ENCODE measurements around the gene ACY1.

DNA sequence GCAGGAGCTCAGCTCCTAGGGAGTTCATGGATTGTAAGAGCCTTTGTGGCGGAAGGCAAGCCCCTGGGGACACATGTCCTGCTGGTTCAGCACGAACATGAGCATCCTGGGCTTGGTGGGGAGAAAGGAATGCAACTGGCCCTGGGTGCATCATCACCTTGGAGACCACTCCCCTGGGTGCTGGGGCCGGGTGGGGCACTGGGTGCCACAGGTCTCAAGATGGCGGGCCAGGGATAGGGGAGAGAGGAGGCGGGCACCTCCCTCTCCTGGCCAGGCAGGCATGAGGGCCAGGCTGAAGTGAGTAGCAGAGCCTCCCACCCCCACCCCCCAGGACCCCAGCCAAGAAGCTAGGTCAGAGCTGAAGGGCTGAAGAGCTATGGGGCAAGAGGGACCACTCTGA, 16.8 kb upstream of the ACY1 start:
- TF ChIP-seq, protein P1, sequence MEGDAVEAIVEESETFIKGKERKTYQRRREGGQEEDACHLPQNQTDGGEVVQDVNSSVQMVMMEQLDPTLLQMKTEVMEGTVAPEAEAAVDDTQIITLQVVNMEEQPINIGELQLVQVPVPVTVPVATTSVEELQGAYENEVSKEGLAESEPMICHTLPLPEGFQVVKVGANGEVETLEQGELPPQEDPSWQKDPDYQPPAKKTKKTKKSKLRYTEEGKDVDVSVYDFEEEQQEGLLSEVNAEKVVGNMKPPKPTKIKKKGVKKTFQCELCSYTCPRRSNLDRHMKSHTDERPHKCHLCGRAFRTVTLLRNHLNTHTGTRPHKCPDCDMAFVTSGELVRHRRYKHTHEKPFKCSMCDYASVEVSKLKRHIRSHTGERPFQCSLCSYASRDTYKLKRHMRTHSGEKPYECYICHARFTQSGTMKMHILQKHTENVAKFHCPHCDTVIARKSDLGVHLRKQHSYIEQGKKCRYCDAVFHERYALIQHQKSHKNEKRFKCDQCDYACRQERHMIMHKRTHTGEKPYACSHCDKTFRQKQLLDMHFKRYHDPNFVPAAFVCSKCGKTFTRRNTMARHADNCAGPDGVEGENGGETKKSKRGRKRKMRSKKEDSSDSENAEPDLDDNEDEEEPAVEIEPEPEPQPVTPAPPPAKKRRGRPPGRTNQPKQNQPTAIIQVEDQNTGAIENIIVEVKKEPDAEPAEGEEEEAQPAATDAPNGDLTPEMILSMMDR (IDR thresholded peaks at IDR 0.05) = no peak
- TF ChIP-seq JUN (IDR thresholded peaks at IDR 0.05) = no peak
- TF ChIP-seq JUNB (IDR thresholded peaks at IDR 0.05) = no peak
- no peak for TF ChIP-seq KDM1A (IDR thresholded peaks at IDR 0.05; ENCODE audit: low read depth)
- TF ChIP-seq RAD21 (conservative IDR thresholded peaks at IDR 0.05 in 1 of 2, IDR thresholded peaks at IDR 0.05 in 1 of 2) = no peak
- no peak for TF ChIP-seq CHD2 (IDR thresholded peaks at IDR 0.05; ENCODE audit: low read length, partially characterized antibody)
- TF ChIP-seq MAZ (IDR thresholded peaks at IDR 0.05; ENCODE audit: borderline replicate concordance, low read depth, low read length) = no peak
- TF ChIP-seq RCOR1 (IDR thresholded peaks at IDR 0.05; ENCODE audit: low read depth, low read length) = no peak

Data from A549 (cell line).